Measurements from ENCODE around the gene ARID1B.

Gene ARID1B

GRCh38 chr6:157063176-157063905, 286.2 kb downstream of the ARID1B start:
- no peak for DNase-seq

- DNase-seq = no peak
Observed at GRCh38 chr6:157063923-157064322, 286.7 kb downstream of the ARID1B start.

- no peak for DNase-seq
Observed at GRCh38 chr6:157064502-157064901, 287.3 kb downstream of the ARID1B start.

GRCh38 chr6:157065366-157065765, 288.2 kb downstream of the ARID1B start:
- no peak for DNase-seq

GRCh38 chr6:157066781-157067491, 289.8 kb downstream of the ARID1B start:
- no peak for DNase-seq

GRCh38 chr6:157067507-157067906, 290.3 kb downstream of the ARID1B start:
- DNase-seq = no peak

GRCh38 chr6:157068691-157069324, 291.6 kb downstream of the ARID1B start:
- DNase-seq = peak; percentile 85

GRCh38 chr6:157069585-157069984, 292.4 kb downstream of the ARID1B start:
- DNase-seq = no peak

GRCh38 chr6:157070403-157071107, 293.4 kb downstream of the ARID1B start:
- no peak for DNase-seq

- no peak for DNase-seq
Observed at GRCh38 chr6:157072128-157072527, 294.9 kb downstream of the ARID1B start.

- DNase-seq = no peak
Observed at GRCh38 chr6:157073596-157073995, 296.4 kb downstream of the ARID1B start.

GRCh38 chr6:157074969-157075368, 297.8 kb downstream of the ARID1B start:
- no peak for DNase-seq

GRCh38 chr6:157075549-157076450, 298.6 kb downstream of the ARID1B start:
- DNase-seq = peak; percentile 47

GRCh38 chr6:157076451-157076822, 299.3 kb downstream of the ARID1B start:
- DNase-seq = no peak

- no peak for DNase-seq
Observed at GRCh38 chr6:157077251-157077650, 300.1 kb downstream of the ARID1B start.

- no peak for DNase-seq
Observed at GRCh38 chr6:157078326-157078725, 301.1 kb downstream of the ARID1B start.

- DNase-seq = no peak
Observed at GRCh38 chr6:157079277-157079676, 302.1 kb downstream of the ARID1B start.

GRCh38 chr6:157079771-157080170, 302.6 kb downstream of the ARID1B start:
- no peak for DNase-seq

- no peak for DNase-seq
Observed at GRCh38 chr6:157080986-157081391, 303.8 kb downstream of the ARID1B start.

GRCh38 chr6:157083343-157083742, 306.2 kb downstream of the ARID1B start:
- DNase-seq = no peak

GRCh38 chr6:157086632-157087031, 309.5 kb downstream of the ARID1B start:
- no peak for DNase-seq

GRCh38 chr6:157087974-157088373, 310.8 kb downstream of the ARID1B start:
- no peak for DNase-seq

Measured in activated CD4-positive, alpha-beta T cell treated with anti-CD3 and anti-CD28 coated beads, Interleukin-2, amount 50 U/mL, for 16 hours (primary cell).